Activated CD8-positive, alpha-beta T cell treated with anti-CD3 and anti-CD28 coated beads, Interleukin-2, amount 10 ng/mL, durations not matched to agents 7 days and 5 days (primary cell): ENCODE results near the gene TTC24. TPM values are rescaled to one million over a fixed set of nuclear protein-coding genes. Genes with fewer than 3 reads are reported as not detected.
A peak's percentile ranks its signal among the peaks of the same experiment; 100 is the strongest.
"Not testable (repeated sequence)": the region's sequence is repeated elsewhere in the genome, so short reads cannot be mapped to it uniquely, and the experiment has no call there.

ENCODE experiments used
- ATAC-seq: fragments of 150-1000 bp; cut with Tn5 transposase; one replicate; pipeline ENCODE4 v1.10.0; 2021; ENCODE audit warnings: moderate library complexity
- CTCF ChIA-PET: fragments of 350-600 bp; sonication (Branson Sonifier 250); formaldehyde crosslinking; loops from one replicate; lab custom pipeline; 2021; ENCODE audit warnings: antibody characterized with exemption; lab: Charles Lee
- POLR2A ChIA-PET: fragments of 350-600 bp; sonication (Branson Sonifier 250); formaldehyde crosslinking; loops from one replicate; lab custom pipeline; 2021; ENCODE audit warnings: antibody characterized with exemption; lab: Charles Lee
- DNase-seq: peaks from one replicate; pipeline ENCODE4 v3.0.0-alpha.2; 2020
- H3K27ac Mint-ChIP-seq: one replicate; pipeline ENCODE4 v1.8.0; 2021; ENCODE audit warnings: mild to moderate bottlenecking, mixed read lengths
- H3K27me3 Mint-ChIP-seq: one replicate; pipeline ENCODE4 v1.8.0; 2021; ENCODE audit warnings: low read depth, mixed read lengths
- H3K36me3 Mint-ChIP-seq: one replicate; pipeline ENCODE4 v1.8.0; 2021; ENCODE audit warnings: low read depth, mixed read lengths
- H3K4me1 Mint-ChIP-seq: one replicate; pipeline ENCODE4 v1.8.0; 2021; ENCODE audit warnings: low read depth, mixed read lengths
- H3K4me3 Mint-ChIP-seq: one replicate; pipeline ENCODE4 v1.8.0; 2021; ENCODE audit warnings: mild to moderate bottlenecking, mixed read lengths
- H3K9me3 Mint-ChIP-seq: one replicate; pipeline ENCODE4 v1.8.0; 2022; ENCODE audit warnings: mixed read lengths; ENCODE audit not compliant: insufficient read depth
- total RNA-seq, 2 experiments: library from RNA; stranded (reverse); gene quantifications; one replicate each; pipeline ENCODE4 v1.2.3, GENCODE V29; 2021

Gene TTC24
- total RNA-seq, 2 experiments from 2014 or later, result 18.6 to 19.7 TPM

DNA sequence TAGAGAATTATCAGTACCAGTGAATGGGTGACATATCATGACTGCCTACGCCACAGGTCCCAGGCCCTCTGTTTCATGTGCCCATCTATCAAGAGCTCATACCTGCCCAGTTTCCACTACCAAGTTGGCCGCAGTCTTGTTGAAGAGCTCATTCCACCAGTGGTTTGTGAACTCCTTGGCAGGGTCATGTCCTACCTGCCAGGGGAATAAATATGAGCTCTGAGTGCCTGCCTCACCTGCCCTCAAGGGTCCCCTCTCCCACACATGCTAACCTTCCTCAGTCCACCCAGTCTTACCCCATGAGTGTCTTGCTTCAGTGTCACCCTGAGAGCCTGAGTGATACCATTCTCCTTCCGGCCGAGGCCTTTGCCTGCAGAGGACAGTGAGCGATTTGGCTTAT is 18.6 kb downstream of the TTC24 start:
- H3K4me1 Mint-ChIP-seq, result peaks cover 39% of the 10 kb centered on the region
- H3K36me3 Mint-ChIP-seq, result peaks cover 43% of the 10 kb centered on the region
- CTCF ChIA-PET, result interaction anchor here (1.2 to 2.7 kb wide), 4 partner anchors 10 to 16 kb away, joined by 3 to 11 read pairs (median 5); no protein-coding TSS in a partner anchor
- POLR2A ChIA-PET, result interaction anchor here (0.7 to 0.8 kb wide), 2 partner anchors 10 to 141 kb away, joined by 3 to 4 read pairs; no protein-coding TSS in a partner anchor
- H3K9me3 Mint-ChIP-seq, result no peaks in the 10 kb centered on the region
- no peak for DNase-seq
- H3K4me3 Mint-ChIP-seq, result no peak overlapping the region
- no peak overlapping the region for H3K27ac Mint-ChIP-seq
- ATAC-seq, result no peak
- H3K27me3 Mint-ChIP-seq, result no peaks in the 10 kb centered on the region

DNA sequence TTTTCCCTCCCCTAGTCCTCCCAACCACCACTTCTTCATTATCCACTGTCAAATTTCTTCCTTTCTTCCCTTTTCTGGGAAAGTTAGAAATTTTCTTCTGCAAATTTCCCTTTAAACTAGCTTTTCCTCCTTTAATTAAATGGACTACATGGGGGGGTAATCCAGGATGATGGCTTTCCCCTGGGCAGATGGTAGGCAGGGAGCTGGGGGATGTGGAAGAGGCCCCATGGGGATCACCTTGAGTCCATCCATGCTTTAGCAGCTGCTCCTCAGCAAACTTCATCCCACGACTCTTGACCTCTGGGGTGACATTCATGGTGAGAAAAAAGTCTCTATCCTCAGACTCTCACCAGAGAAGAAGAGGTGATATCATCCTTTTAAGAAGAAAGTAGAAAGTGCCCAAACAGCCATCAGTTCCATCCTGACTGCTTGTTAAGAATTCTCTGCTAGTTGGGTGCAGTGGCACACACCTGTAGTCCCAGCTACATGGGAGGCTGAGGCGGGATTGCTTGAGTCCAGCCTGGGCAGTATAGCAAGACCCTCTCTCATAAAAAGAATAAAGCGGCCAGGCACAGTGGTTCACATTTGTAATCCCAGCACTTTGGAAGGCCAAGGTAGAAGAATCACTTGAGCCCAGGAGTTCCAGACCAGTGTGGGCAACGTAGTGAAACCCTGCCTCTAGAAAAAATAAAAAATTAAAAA is 19.4 kb downstream of the TTC24 start:
- ChIA-PET CTCF (interaction anchor here (0.7 to 3.0 kb wide), 9 partner anchors 8 to 153 kb away, joined by 3 to 11 read pairs (median 6); no protein-coding TSS in a partner anchor), POLR2A (interaction anchor here (0.6 to 3.2 kb wide), 5 partner anchors 7 to 293 kb away, joined by 3 to 17 read pairs (median 5); partner anchors contain the start of genes MEF2D and NAXE)
- no peak for DNase-seq
- H3K9me3 Mint-ChIP-seq, result no peaks in the 10 kb centered on the region
- H3K27ac Mint-ChIP-seq, result no peak overlapping the region
- ATAC-seq, result no peak
- H3K4me1 Mint-ChIP-seq, result peaks cover 37% of the 10 kb centered on the region
- no peak overlapping the region for H3K4me3 Mint-ChIP-seq
- peaks cover 43% of the 10 kb centered on the region for H3K36me3 Mint-ChIP-seq
- no peaks in the 10 kb centered on the region for H3K27me3 Mint-ChIP-seq

DNA sequence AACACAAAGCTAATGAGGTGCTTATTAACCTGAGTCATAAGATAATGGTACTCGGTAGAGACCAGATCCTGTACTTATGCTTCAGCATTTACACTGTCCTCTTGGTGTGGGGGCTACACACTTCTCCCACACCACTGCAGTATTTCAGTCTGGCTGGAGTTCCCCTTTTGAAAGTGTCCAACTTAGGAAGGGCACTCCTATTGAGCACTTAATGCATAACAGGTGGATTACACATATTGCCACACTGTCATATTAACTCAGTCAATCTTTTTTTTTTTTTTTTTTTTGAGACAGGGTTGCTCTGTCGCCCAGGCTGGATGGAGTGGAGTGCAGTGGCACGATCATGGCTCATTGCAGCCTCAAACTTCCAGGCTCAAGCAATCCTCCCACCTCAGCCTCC is 20.3 kb downstream of the TTC24 start:
- H3K4me3 Mint-ChIP-seq, result peak overlapping the region; percentile 98
- H3K4me1 Mint-ChIP-seq, result peaks cover 37% of the 10 kb centered on the region
- no peak overlapping the region for H3K27ac Mint-ChIP-seq
- ChIA-PET POLR2A (interaction anchor here (0.6 to 3.2 kb wide), 7 partner anchors 8 to 294 kb away, joined by 3 to 17 read pairs (median 5); partner anchors contain the start of genes MEF2D and NAXE), CTCF (interaction anchor here (0.7 to 4.0 kb wide), 12 partner anchors 9 to 214 kb away, joined by 3 to 19 read pairs (median 6); partner anchors contain the start of genes MEF2D and NAXE)
- peaks cover 40% of the 10 kb centered on the region for H3K36me3 Mint-ChIP-seq
- H3K27me3 Mint-ChIP-seq, result no peaks in the 10 kb centered on the region
- ATAC-seq, result peak; percentile 54
- no peaks in the 10 kb centered on the region for H3K9me3 Mint-ChIP-seq
- no peak for DNase-seq

DNA sequence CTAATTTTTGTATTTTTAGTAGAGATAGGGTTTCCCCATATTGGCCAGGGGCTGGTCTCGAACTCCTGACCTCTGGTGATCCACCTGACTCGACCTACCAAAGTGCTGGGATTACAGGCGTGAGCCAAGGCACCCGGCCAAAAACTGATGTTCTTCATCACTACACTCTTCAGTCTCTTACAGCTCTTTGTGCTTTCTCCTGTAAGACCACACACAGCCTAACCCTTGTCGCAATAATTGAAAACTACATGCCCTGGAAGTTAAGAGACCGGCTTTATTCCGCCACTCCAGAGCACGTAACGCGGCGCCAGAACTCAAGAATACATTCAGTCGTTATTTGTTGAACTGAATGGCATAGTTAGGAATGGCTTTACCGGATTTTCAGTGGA is 21.2 kb downstream of the TTC24 start:
- Mint-ChIP-seq H3K4me3 (peak overlapping the region; percentile 98), H3K27ac (peak overlapping the region; percentile 96), H3K36me3 (peaks cover 31% of the 10 kb centered on the region), H3K27me3 (no peaks in the 10 kb centered on the region), H3K9me3 (no peaks in the 10 kb centered on the region), H3K4me1 (peaks cover 37% of the 10 kb centered on the region)
- DNase-seq (no peak), ATAC-seq (peak; percentile 6)
- CTCF ChIA-PET, result interaction anchor here (0.8 to 4.0 kb wide), 15 partner anchors 8 to 215 kb away, joined by 3 to 19 read pairs (median 6); partner anchors contain the start of genes MEF2D and NAXE
- POLR2A ChIA-PET, result interaction anchor here (1.3 to 3.2 kb wide), 5 partner anchors 9 to 120 kb away, joined by 3 to 17 read pairs (median 5); partner anchors contain the start of genes MEF2D and NAXE

DNA sequence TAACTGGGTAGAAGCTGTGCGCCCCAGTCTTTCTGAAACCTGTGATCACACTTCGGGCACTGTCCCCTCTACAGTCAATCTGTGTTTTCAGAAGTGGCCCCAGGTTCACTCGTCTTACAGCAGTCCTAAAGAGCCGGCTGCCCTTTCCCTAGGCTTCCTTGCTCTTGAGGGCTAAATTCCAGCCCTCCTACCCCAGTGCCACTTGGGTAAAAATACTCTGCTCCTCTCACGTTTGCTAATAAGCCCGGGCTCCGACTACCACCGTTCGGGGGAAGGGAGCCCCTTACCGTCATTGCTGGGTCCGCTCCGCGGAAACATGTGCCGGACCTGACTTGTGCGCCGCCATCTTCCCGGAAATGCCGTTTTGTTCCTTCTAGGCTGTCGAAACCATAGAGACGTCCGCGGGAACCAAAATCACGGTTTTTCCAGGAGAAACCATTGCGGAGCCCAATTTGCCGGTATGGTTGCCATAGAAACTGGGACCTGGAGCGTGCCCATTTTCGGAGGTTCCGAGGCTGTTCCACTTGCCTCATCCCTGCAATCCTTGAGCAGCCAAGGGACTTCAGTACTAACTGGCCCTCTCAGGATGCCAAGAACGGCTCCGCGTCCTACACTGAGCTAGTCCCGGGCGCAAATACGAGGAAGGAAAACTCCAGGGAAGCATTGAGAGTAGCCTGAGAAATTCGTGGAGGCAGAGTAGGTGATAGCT is 21.8 kb downstream of the TTC24 start, which contains the start of gene GPATCH4:
Gene GPATCH4 (minus strand): TSS at position 358 of the 709 bp plus-strand sequence.
- ATAC-seq, result peak; percentile 84
- H3K27ac Mint-ChIP-seq, result peak within 1 kb of the TSS; percentile 96
- ChIA-PET POLR2A (interaction anchor here (0.6 to 3.2 kb wide), 11 partner anchors 10 to 120 kb away, joined by 3 to 17 read pairs (median 4); partner anchors contain the start of genes MEF2D and NAXE), CTCF (interaction anchor here (0.8 to 4.0 kb wide), 14 partner anchors 10 to 215 kb away, joined by 3 to 19 read pairs (median 6); partner anchors contain the start of genes MEF2D and NAXE)
- no peaks in the 10 kb centered on the region for H3K9me3 Mint-ChIP-seq
- peak within 1 kb of the TSS; percentile 98 for H3K4me3 Mint-ChIP-seq
- DNase-seq, result peak; percentile 92
- no peaks in the 10 kb centered on the region for H3K27me3 Mint-ChIP-seq
- H3K36me3 Mint-ChIP-seq, result peaks cover 26% of the 10 kb centered on the region
- H3K4me1 Mint-ChIP-seq, result peaks cover 37% of the 10 kb centered on the region

DNA sequence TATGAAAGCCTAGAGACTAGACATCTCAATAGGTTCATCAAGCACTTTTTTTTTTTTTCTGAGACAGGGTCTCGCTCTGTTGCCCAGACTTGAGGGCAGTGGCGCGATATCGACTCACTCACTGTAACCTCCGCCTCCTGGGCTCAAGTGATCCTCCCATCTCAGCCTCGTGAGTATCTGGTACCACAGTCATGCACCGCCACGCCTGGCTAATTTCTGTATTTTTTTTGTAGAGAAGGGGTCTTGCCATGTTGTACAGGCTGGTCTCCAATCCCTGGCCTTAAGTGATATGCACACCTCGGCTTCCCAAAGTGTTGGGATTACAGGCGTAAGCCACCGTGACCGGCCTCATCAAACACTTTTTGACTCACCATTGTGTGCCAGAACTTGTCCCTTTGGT is 22.4 kb downstream of the TTC24 start:
- CTCF ChIA-PET, result interaction anchor here (1.0 to 4.0 kb wide), 7 partner anchors 10 to 216 kb away, joined by 3 to 19 read pairs (median 6); partner anchors contain the start of genes MEF2D and NAXE
- DNase-seq (no peak), ATAC-seq (peak; percentile 2)

DNA sequence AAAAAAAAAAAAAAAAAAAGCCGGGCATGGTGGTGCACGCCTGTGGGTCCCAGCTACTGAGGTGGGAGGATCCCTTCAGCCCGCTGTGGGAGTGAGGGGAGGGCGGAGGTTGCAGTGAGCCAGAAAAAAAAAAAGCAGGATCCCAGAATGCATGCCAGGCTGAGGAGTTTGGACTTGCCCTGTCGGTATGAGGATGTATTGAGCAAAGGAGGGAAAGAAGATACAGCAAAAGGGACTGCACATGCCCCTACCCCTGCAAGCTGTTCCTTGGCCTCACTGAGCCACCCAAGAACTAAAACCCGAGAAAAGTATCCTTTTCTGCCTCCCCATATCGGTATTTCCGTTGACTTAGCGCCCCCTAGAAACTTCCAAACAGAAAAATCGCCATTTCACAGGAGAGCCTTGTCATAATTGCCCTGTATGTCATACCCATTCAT is 23.1 kb downstream of the TTC24 start:
- POLR2A ChIA-PET, result interaction anchor here (0.6 to 1.1 kb wide), 3 partner anchors 20 to 46 kb away, joined by 3 to 6 read pairs (median 4); no protein-coding TSS in a partner anchor
- Mint-ChIP-seq H3K4me1 (peaks cover 40% of the 10 kb centered on the region), H3K27me3 (peaks cover 3% of the 10 kb centered on the region), H3K36me3 (peaks cover 19% of the 10 kb centered on the region), H3K4me3 (peak overlapping the region; percentile 16), H3K9me3 (no peaks in the 10 kb centered on the region), H3K27ac (no peak overlapping the region)
- CTCF ChIA-PET, result interaction anchor here (0.6 to 4.0 kb wide), 5 partner anchors 9 to 217 kb away, joined by 3 to 21 read pairs (median 6); partner anchors contain the start of gene NAXE
- ATAC-seq (no peak), DNase-seq (peak; percentile 37)

More for the DNA sequence above, 22.4 kb downstream of the TTC24 start:
- Mint-ChIP-seq H3K27ac (peak overlapping the region; percentile 96), H3K36me3 (peaks cover 24% of the 10 kb centered on the region), H3K4me3 (peak overlapping the region; percentile 98), H3K27me3 (peaks cover 3% of the 10 kb centered on the region), H3K4me1 (peaks cover 37% of the 10 kb centered on the region), H3K9me3 (no peaks in the 10 kb centered on the region)
- POLR2A ChIA-PET, result interaction anchor here (0.6 to 3.2 kb wide), 8 partner anchors 10 to 121 kb away, joined by 3 to 12 read pairs (median 4); partner anchors contain the start of genes MEF2D and NAXE

DNA sequence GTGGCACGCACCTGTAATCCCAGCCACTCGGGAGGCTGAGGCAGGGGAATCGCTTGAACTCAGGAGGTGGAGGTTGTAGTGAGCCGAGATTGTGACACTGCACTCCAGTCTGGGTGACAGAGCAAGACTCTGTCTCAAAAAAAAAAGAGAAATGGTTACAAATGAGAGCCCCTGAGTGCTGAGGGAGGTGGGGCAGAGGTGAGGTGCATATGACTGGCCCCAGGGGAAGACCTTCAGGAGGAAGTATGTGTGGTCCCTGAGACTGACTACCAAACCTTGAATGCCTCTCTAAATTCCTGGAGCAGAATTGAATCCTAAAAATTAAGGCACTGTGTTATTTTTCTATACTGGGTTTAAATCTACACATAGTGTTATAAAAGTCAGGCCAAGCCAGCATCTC is 27.8 kb downstream of the TTC24 start:
- H3K4me3 Mint-ChIP-seq, H3K9me3 Mint-ChIP-seq, H3K36me3 Mint-ChIP-seq, DNase-seq, H3K27ac Mint-ChIP-seq, POLR2A ChIA-PET, ATAC-seq: not testable (repeated sequence)
- CTCF ChIA-PET, result interaction anchor here (0.8 to 2.1 kb wide), 16 partner anchors 8 to 221 kb away, joined by 4 to 57 read pairs (median 10); partner anchors contain the start of gene NAXE
- peaks cover 10% of the 10 kb centered on the region for H3K27me3 Mint-ChIP-seq
- peaks cover 20% of the 10 kb centered on the region for H3K4me1 Mint-ChIP-seq

DNA sequence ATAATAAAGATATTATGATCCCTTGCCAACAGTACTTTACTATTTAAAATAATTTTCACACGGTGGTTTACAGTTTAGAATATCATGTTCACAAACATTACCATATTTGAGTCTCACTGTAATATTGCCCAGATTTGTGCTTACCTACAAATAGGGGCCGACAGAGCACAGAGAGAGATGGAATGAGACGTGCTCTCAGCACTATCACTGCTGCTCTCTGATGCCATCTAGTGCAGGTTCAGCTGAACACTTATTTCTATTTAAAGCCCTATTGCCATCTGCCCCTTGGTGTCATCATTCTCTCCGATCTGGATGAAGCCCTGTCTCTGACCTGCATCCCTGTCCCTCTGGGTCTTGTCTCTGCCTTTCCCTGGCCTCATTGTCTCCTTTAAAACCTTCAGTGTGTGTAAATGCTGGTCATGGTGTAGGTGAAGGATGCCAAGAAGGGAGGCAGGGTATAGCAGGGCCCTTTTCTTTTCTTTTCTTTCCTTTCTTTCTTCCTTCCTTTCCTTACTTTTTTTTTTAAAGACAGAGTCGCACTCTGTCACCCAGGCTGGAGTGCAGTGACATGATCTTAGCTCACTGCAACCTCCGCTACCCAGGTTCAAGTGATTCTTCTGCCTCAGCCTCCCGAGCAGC is 28.6 kb downstream of the TTC24 start:
- Mint-ChIP-seq H3K36me3 (no peaks in the 10 kb centered on the region), H3K4me1 (peaks cover 15% of the 10 kb centered on the region), H3K9me3 (no peaks in the 10 kb centered on the region), H3K27me3 (peaks cover 16% of the 10 kb centered on the region), H3K27ac (no peak overlapping the region), H3K4me3 (no peak overlapping the region)
- peak; percentile 83 for DNase-seq
- ChIA-PET POLR2A (interaction anchor here (0.6 to 0.9 kb wide), 3 partner anchors 10 to 223 kb away, joined by 4 to 6 read pairs (median 4); no protein-coding TSS in a partner anchor), CTCF (interaction anchor here (0.8 to 2.1 kb wide), 40 partner anchors 9 to 230 kb away, joined by 3 to 57 read pairs (median 6); partner anchors contain the start of genes HAPLN2, IQGAP3, MEF2D and NAXE)
- peak; percentile 96 for ATAC-seq

DNA sequence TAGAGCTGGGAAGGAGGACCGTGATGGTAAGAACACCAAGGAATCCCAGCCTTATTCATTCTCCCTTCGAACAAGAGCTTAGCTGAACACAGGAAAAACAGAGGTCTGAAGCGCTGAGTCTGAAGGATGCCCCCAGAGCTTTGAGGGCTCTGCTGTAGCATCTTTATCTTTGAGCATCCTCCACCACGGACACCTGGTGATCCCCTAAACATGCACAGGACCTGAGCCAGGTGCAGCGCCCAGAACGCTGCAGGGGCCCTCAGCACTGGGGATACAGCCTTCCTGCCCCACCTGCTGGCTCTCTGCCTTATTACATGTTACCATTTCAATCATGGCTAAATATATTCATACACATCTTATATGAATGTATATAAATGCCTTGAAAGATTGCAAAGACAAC is 29.5 kb downstream of the TTC24 start:
- H3K27ac Mint-ChIP-seq, result no peak overlapping the region
- ChIA-PET POLR2A (interaction anchor here (0.9 kb wide), 1 partner anchor 224 kb away, joined by 4 read pairs; no protein-coding TSS in a partner anchor), CTCF (interaction anchor here (0.8 to 2.1 kb wide), 36 partner anchors 8 to 230 kb away, joined by 3 to 57 read pairs (median 6); partner anchors contain the start of genes HAPLN2, IQGAP3, MEF2D and NAXE)
- H3K4me3 Mint-ChIP-seq, result no peak overlapping the region
- H3K27me3 Mint-ChIP-seq, result peaks cover 18% of the 10 kb centered on the region
- no peaks in the 10 kb centered on the region for H3K36me3 Mint-ChIP-seq
- H3K4me1 Mint-ChIP-seq, result peaks cover 15% of the 10 kb centered on the region
- no peaks in the 10 kb centered on the region for H3K9me3 Mint-ChIP-seq
- ATAC-seq (peak; percentile 83), DNase-seq (peak; percentile 79)
